Smooth muscle cell (in vitro differentiated cells): ENCODE measurements around the gene LRRC43. TPM values are rescaled to one million over a fixed set of nuclear protein-coding genes. Genes with fewer than 3 reads are reported as not detected.

Source experiments
- DNase-seq: peaks from one replicate; lab custom pipeline; 2025; ENCODE audit not compliant: unreplicated experiment; lab: John Stamatoyannopoulos, UW
- H2AFZ ChIP-seq: fragments of 200-600 bp; sonication (generic); 2 replicates; pipeline ENCODE4 v1.6.0; 2016; ENCODE audit warnings: antibody characterized with exemption, low read depth, mild to moderate bottlenecking
- H3F3A ChIP-seq: fragments of 200-600 bp; sonication (generic); 2 replicates; pipeline ENCODE4 v1.6.0; 2017; ENCODE audit warnings: antibody characterized with exemption, low read depth
- H3K27ac ChIP-seq: fragments of 200-600 bp; sonication (generic); 2 replicates; pipeline ENCODE4 v1.5.1; 2016; ENCODE audit warnings: low read depth, mild to moderate bottlenecking
- H3K27me3 ChIP-seq: fragments of 200-600 bp; sonication (generic); 2 replicates; pipeline ENCODE4 v1.6.1; 2016; ENCODE audit warnings: low read depth, mild to moderate bottlenecking
- H3K36me3 ChIP-seq: fragments of 200-600 bp; sonication (generic); 2 replicates; pipeline ENCODE4 v1.5.1; 2016; ENCODE audit warnings: low read depth
- H3K4me1 ChIP-seq: fragments of 200-600 bp; sonication (generic); 2 replicates; pipeline ENCODE4 v1.5.1; 2016; ENCODE audit warnings: low read depth
- H3K4me2 ChIP-seq: fragments of 200-600 bp; sonication (generic); 2 replicates; pipeline ENCODE4 v1.6.0; 2016; ENCODE audit warnings: mild to moderate bottlenecking
- H3K4me3 ChIP-seq: fragments of 200-600 bp; sonication (generic); 2 replicates; pipeline ENCODE4 v1.5.1; 2016; ENCODE audit warnings: mild to moderate bottlenecking
- H3K79me2 ChIP-seq: fragments of 200-600 bp; sonication (generic); 2 replicates; pipeline ENCODE4 v1.6.0; 2016; ENCODE audit warnings: low read depth, mild to moderate bottlenecking
- H3K9ac ChIP-seq: fragments of 200-600 bp; sonication (generic); 2 replicates; pipeline ENCODE4 v1.6.0; 2016; ENCODE audit warnings: low read depth
- H3K9me3 ChIP-seq: fragments of 200-600 bp; sonication (generic); replicated peaks from 2 replicates; pipeline ENCODE4 v1.5.1; 2016; ENCODE audit warnings: low read depth
- H4K20me1 ChIP-seq: fragments of 200-600 bp; sonication (generic); 2 replicates; pipeline ENCODE4 v1.6.0; 2016; ENCODE audit warnings: low read depth
- WGBS: methylation state at CpG from one replicate; pipeline ENCODE4 v1.1.7; 2016; ENCODE audit warnings: low lambda C conversion rate; 5-methylcytosine and 5-hydroxymethylcytosine counted together
- polyA plus RNA-seq: library from polyadenylated mRNA; unstranded; fragments of >200 nt; fragmentation: Nextera tagmentation; extraction: Ambion mirVana; gene quantifications from 2 replicates; pipeline ENCODE4 v1.2.1, GENCODE V29; 2016
- total RNA-seq: library from RNA; depleted of rRNA; stranded (reverse); fragments of >200 nt; gene quantifications from 2 replicates; pipeline ENCODE4 v1.2.3, GENCODE V29; 2014
- TF ChIP-seq, protein P1 (sequence below): fragments of 200-600 bp; sonication (generic); IDR thresholded peaks from 2 replicates; pipeline ENCODE4 v1.5.1; 2017; ENCODE audit warnings: borderline replicate concordance, mild to moderate bottlenecking, antibody characterized with exemption; ENCODE audit not compliant: insufficient read depth, poor library complexity, severe bottlenecking

LRRC43 gene
- total and polyA plus RNA-seq, 2 experiments from 2014 or later = 0.38 TPM; not detected in 1

DNA sequence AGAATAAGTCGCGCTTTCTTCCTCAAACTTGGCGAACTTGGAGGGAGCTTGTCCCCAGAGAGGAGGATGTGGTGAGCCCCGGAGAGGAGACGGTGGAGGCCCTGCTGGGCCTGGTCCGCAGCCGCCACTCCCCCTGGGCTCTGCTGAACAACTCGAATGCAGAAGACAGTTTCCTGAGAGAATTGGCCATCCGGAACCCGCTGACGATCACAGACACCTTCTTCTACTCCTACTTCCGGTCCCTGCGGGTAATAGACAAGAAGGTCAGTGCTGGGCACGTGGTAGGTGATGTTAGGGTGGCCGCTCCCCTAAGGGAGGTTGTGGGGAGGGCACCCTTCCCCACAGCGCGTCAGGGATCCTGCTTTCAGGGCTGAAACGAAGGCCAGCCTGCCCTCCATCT is 1.6 kb downstream of the LRRC43 start:
- Histone ChIP-seq H3K36me3 (no peaks in the 10 kb centered on the region), H3K27me3 (no peaks in the 10 kb centered on the region), H3K27ac (no peak overlapping the region), H2AFZ (no peak overlapping the region), H3K4me3 (no peak overlapping the region), H3K79me2 (no peaks in the 10 kb centered on the region), H3F3A (no peaks in the 10 kb centered on the region), H3K4me2 (no peak overlapping the region), H3K9me3 (no peaks in the 10 kb centered on the region), H3K9ac (no peak overlapping the region), H4K20me1 (no peaks in the 10 kb centered on the region), H3K4me1 (no peaks in the 10 kb centered on the region)
- TF ChIP-seq, protein P1, sequence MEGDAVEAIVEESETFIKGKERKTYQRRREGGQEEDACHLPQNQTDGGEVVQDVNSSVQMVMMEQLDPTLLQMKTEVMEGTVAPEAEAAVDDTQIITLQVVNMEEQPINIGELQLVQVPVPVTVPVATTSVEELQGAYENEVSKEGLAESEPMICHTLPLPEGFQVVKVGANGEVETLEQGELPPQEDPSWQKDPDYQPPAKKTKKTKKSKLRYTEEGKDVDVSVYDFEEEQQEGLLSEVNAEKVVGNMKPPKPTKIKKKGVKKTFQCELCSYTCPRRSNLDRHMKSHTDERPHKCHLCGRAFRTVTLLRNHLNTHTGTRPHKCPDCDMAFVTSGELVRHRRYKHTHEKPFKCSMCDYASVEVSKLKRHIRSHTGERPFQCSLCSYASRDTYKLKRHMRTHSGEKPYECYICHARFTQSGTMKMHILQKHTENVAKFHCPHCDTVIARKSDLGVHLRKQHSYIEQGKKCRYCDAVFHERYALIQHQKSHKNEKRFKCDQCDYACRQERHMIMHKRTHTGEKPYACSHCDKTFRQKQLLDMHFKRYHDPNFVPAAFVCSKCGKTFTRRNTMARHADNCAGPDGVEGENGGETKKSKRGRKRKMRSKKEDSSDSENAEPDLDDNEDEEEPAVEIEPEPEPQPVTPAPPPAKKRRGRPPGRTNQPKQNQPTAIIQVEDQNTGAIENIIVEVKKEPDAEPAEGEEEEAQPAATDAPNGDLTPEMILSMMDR = no peak
- WGBS = 94% methylated on average over 18 of the region's 18 CpGs
- DNase-seq = no peak

DNA sequence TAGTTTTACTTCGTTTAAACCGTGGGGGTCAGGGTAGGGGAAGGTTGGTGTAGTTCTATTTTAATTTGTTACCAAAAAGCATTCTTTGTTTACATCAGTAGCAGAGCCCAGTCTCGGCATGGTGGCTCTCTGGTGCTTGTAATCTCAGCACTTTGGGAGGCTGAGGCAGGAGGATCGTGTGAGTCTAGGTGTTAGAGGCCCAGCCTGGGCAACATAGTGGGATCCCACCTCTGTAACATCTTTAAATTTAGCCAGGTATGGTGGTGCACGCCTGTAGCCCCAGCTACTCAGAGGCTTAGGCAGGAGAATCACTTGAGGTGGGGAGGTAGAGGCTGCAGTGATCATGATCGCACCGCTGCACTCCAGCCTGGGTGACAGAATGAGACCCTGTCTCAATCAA is 2.2 kb downstream of the LRRC43 start:
- H3K79me2 ChIP-seq = no peaks in the 10 kb centered on the region

DNA sequence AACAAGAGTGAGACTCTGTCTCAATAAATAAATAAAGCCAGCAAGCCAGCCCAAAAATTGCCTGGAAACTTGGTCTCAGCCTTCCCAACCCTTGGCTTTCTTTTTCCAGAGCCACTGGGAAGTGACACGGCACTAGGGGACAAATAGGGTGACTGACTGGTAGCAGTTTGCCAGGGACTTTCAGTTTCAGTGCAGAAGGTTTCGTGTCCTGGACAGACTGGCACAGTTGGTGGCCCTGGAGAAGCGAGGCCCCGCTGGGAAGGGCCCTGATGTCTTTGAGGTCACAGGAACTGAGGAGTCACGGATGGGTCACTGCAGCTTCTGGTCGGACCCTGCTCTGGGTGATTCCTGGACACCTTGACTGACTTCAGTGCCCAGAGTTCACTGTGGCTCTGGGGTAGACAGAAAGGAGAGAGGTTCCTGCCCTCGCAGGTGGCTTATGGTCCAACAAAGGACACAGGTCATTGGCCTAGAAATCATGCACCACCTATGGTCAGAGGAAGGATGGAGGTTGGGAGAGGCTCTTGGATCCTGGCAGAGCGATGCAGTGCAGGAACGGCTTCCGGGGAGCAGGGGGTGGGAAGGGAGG is 2.7 kb downstream of the LRRC43 start:
- no peak overlapping the region for H3K9ac ChIP-seq
- TF ChIP-seq, protein P1 = no peak
- no peaks in the 10 kb centered on the region for H3F3A ChIP-seq
- H3K9me3 ChIP-seq = no peaks in the 10 kb centered on the region
- no peak overlapping the region for H3K4me2 ChIP-seq
- H3K4me1 ChIP-seq = no peaks in the 10 kb centered on the region
- H3K27ac ChIP-seq = no peak overlapping the region
- H2AFZ ChIP-seq = no peak overlapping the region
- H4K20me1 ChIP-seq = no peaks in the 10 kb centered on the region
- no peaks in the 10 kb centered on the region for H3K27me3 ChIP-seq
- 99% methylated on average over 10 of the region's 10 CpGs for WGBS
- DNase-seq = no peak
- H3K4me3 ChIP-seq = no peak overlapping the region
- no peaks in the 10 kb centered on the region for H3K36me3 ChIP-seq
- no peaks in the 10 kb centered on the region for H3K79me2 ChIP-seq

More for the DNA sequence above, 2.2 kb downstream of the LRRC43 start:
- Histone ChIP-seq H3K27me3 (no peaks in the 10 kb centered on the region), H3K4me1 (no peaks in the 10 kb centered on the region), H3K36me3 (no peaks in the 10 kb centered on the region), H3K9me3 (no peaks in the 10 kb centered on the region), H3K27ac (no peak overlapping the region), H3K4me2 (no peak overlapping the region), H2AFZ (no peak overlapping the region), H3F3A (no peaks in the 10 kb centered on the region), H3K9ac (no peak overlapping the region), H4K20me1 (no peaks in the 10 kb centered on the region), H3K4me3 (no peak overlapping the region)
- no peak for DNase-seq
- 94% methylated on average over 7 of the region's 7 CpGs for WGBS
- TF ChIP-seq, protein P1 = no peak

DNA sequence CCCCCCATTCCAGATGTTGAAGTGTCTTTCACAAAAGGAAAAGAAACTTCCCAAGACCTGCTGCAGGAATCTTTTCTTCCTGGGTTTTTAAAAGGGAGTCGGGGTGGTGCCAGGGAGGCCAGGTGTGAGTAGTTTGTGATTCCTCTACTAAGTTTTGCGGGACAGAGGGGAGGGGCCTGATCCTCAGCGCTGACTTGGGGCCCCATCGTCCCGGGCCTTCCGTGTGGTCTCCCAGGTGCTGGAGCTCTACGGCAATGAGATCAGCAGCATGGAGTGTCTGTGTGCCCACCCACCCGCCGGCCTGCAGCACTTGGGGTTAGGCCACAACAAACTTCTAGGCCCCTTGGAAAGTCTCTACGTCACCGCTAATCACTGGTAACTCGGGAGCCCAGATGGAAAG is 4.5 kb downstream of the LRRC43 start:
- Histone ChIP-seq H3K9ac (no peak overlapping the region), H3K4me2 (no peak overlapping the region), H3K9me3 (no peaks in the 10 kb centered on the region), H3K36me3 (no peaks in the 10 kb centered on the region), H4K20me1 (no peaks in the 10 kb centered on the region), H3F3A (no peaks in the 10 kb centered on the region), H3K27ac (no peak overlapping the region), H3K4me3 (no peak overlapping the region), H3K27me3 (no peaks in the 10 kb centered on the region), H2AFZ (no peak overlapping the region), H3K79me2 (no peaks in the 10 kb centered on the region), H3K4me1 (no peaks in the 10 kb centered on the region)
- TF ChIP-seq, protein P1 = no peak
- 83% methylated on average over 12 of the region's 12 CpGs for WGBS
- DNase-seq = no peak
